Activated CD4-positive, alpha-beta T cell treated with anti-CD3 and anti-CD28 coated beads, Interleukin-2, amount 50 U/mL, for 48 hours (primary cell): ENCODE measurements around the gene PRDM16.

Experiments used
- DNase-seq, 2 experiments: peaks; one replicate each; pipeline ENCODE4 v3.0.0-alpha.2; 2020

PRDM16 gene

DNA sequence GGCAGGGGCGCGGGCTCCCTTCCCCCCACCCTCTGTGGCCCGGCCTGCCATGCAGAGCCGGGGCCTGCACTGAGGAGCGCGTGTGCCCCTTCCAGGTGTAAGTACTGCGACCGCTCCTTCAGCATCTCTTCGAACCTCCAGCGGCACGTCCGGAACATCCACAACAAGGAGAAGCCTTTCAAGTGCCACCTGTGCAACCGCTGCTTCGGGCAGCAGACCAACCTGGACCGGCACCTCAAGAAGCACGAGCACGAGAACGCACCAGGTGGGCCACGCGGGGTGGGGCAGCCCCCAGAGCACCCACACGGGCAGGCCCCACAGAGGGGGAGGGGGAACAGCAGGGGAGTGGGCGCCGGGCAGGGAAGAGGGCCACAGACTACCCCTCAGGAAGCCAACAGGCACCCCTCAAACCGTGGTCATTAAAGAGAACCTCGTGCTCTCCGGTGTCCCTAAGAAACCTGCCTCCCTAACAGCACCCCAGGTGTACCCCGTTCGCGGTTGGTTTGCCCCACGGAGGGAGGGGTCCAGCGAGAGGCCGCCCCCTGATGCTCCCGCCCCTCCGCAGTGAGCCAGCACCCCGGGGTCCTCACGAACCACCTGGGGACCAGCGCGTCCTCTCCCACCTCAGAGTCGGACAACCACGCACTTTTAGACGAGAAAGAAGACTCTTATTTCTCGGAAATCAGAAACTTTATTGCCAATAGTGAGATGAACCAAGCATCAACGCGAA is 356.6 kb downstream of the PRDM16 start:
- DNase-seq: no peak

DNA sequence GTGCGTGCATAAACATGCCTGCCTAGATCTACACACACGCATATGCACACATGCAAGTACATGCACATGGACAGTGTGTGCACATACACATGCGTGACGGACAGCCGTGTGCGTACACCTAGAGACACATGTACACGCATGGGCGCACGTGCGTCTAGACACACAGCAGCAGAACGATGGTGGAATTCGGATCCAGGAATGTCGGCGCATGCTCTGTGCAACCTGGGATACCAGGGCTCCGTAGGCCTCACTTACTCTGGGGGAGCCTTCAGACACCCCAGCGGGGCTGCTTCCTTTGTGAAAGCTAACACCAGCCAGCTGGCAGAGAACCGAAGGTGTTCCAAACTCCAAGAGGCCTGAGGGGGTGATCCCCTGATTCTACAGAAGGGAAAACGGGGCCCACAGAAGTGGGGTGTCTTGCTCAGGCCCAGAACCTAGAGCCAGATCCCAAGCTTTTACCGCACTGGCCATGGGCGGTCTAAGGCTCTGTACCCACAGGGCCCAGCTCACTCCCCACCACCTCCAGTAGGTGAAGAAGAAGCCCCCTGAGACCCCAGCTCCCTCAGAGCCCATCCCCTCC is 358.0 kb downstream of the PRDM16 start:
- no peak for DNase-seq

DNA sequence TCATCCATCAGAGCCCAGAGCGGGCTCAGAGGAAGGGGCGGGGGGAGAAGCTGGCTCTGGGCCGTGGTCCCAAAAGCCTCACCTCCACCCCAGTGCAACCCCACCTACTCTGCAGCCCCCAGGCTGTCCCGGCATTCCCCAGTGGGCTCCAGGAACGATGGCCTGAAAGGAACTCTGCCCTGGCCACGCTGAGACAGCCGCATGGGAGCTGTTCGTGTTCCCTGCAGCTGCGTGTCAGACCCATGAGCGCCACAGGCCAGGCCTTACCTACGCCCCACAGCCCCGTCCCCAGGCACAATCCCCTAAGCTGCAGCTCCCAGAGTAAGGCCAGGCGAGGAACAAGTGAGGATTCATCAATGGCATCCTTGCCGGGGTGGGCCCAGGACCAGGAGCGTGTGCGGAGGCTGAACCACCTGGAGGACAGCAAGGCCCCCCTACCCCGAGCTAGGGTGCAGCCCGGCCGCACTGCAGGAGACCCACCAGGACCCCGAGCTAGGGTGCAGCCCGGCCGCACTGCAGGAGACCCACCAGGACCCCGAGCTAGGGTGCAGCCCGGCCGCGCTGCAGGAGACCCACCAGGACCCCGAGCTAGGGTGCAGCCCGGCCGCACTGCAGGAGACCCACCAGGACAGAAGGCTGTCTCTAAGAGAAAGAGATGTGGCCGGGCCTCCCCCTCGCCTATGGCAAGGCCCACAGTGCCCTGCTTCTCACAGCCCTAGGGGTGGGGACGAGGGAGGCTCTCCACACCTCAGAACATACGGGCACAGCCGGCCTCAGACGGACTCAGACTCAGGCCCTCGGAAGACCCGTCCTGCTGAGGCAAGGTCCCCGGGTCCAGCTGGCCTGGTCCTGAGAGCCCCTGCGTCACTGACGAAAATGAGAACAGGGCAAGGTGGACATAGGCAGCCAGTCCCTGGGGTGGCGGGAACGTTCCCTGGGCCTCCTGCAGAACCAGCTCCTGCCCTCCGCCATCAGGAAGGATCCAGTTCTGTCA is 359.0 kb downstream of the PRDM16 start:
- no peak for DNase-seq

DNA sequence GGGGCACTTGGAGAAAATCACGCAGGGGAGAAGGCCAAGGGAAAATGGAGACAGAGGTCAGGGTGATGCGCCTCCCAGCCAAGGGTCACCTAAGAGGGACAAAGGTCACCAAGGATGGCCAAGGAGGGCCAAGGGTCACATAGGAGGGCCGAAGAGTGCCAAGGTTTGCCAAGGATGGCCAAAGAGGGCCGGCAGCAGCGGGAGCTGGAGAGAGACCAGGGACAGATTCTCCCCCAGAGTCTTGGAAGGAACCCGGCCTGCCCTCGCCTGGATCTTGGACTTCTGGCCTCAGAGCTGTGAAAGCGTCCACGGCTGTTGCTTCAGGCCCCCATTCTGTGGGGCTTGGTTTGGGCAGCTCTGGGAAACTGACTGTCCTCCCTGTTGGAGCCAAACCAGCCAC is 359.9 kb downstream of the PRDM16 start:
- no peak for DNase-seq

DNA sequence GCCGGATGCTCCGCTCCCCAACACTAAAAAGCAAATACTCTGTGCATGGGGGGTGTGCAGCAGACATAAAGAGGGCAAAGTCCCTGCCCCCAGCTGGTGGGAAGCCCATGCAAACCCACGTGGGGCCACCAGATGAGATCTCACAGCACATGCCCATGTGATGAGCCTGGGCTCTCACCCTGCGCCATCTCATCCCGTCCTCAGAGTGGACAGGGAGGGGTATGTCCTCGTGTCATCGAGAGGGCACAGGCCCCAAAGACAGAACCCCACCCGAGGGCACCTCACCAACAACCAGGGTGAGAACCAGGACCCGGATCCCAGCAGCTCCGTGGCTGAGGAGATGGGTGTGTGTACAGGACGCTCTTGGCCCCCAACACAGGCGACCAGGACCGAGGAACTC is 360.3 kb downstream of the PRDM16 start:
- DNase-seq: no peak

DNA sequence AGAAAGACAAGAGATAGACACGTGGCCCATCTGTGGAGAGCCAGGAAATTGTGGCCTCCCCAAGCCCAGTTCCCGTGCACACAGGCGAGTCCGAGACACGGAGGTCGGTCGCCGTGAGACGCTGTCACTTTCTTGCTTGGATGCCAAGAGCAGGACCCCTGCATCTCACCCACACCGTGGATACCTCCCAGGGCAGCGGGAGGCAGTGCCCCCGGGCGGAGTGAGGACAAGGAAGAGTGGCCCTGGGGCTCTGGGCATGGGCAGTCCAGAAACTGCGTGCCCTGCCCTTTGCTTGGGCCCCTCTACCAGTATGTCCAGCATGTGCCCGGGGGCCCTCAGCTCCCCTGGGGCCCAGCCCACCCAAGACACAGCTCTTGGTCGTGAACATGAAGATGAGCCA is 360.8 kb downstream of the PRDM16 start:
- no peak for DNase-seq

DNA sequence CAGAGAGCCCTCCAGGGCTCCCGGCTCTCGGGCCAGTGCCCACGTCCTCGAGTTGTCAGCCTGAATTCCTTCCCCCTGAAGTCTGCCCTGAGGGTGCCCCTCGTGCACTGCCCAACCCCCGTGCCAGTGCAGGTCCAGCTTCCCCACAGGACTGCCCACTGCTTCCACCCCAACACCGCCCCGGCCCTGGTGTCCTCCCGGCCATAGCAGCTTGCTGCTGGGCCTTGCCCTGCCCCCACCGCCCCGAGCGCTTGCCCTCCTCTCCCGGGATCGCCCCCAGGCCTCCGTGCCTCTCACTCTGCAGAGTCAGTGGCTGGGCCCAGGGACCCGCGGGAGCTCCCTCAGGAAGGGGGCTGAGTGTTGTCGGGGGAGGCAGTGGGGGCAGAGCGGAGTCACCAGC is 361.4 kb downstream of the PRDM16 start:
- no peak for DNase-seq

DNA sequence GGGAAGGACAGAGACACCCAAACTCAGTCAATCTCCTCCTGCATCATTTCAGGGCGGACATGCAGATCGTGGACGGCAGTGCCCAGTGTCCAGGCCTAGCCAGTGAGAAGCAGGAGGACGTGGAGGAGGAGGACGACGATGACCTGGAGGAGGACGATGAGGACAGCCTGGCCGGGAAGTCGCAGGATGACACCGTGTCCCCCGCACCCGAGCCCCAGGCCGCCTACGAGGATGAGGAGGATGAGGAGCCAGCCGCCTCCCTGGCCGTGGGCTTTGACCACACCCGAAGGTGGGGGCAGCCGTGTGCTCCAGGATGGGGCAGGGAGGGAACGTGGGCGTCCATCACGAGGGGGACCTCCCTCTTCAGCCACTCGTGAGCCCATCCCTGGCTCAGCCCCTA is 361.8 kb downstream of the PRDM16 start:
- DNase-seq: no peak

DNA sequence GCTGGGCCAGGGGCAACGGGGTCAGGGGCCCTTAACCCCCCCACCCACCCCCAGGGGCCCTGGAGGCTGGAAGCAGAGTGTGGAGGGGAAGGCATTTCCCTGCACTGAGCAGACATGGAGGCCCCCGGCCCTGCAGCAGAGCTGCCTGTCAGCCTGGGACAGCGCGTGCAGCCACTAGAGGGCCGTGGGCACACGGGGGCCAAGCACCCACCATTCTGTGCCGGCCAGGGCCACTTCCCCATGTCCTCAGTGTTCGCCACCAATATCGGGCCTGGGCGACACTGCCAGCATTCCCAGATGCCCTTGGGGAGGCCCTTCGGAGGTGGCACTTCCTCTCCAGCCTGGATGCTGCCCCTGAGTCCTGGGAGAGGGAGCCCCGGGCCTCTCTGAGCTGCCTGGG is 362.3 kb downstream of the PRDM16 start:
- no peak for DNase-seq

DNA sequence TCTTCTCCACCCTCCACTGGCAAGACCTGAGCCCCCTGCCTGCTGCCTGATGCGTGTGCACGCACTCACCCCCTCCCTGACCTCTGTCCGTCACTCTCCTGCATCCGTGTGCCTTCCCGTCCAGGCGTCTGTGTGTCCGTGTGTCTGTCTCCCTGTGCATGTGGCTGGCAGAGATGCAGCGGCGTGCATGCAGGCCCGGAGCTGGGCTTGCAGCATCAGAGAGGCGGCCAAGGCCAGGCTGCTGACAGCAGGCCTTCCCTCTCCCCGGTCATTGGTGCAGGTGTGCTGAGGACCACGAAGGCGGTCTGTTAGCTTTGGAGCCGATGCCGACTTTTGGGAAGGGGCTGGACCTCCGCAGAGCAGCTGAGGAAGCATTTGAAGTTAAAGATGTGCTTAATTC is 362.7 kb downstream of the PRDM16 start:
- DNase-seq: no peak

DNA sequence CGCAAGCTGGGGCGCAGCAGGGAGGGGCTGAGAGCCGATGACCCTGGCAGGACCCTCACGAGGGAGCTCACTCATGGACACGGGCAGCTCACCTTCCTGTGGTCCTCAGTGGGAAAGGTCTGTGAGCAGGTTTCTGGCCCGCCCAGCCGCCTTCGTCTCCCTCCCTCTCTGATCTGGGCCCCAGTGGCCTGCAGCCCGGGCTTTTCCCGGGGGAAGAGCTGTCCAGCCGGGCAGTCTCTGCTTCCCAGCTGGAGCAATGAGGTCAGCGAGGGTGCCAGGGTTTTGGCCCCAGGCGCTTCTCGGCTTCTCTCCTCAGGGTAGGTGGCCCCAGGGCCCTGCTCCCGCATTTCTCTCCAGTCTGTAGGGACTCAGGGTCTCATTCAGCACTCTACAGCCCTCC is 363.3 kb downstream of the PRDM16 start:
- DNase-seq: no peak

DNA sequence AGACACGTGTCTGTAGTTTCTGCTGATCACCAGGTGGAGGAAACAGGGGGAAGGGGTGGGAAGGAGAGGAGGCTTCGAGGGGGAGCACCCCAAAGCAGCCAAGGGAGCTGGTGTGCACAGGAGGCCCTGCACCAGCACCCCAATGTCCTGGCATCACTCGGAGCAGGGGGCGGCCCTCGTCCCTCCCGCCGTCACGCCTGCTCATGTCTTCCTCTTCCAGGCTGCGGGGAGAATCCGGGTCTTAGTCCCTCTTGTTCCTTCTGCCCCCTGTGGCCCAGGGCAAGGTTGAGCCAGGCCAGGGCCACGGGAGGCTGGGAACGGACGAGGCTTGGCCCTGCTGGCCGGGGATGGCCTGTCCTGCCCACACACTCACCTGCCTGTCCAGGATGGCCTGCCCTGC is 364.1 kb downstream of the PRDM16 start:
- no peak for DNase-seq

DNA sequence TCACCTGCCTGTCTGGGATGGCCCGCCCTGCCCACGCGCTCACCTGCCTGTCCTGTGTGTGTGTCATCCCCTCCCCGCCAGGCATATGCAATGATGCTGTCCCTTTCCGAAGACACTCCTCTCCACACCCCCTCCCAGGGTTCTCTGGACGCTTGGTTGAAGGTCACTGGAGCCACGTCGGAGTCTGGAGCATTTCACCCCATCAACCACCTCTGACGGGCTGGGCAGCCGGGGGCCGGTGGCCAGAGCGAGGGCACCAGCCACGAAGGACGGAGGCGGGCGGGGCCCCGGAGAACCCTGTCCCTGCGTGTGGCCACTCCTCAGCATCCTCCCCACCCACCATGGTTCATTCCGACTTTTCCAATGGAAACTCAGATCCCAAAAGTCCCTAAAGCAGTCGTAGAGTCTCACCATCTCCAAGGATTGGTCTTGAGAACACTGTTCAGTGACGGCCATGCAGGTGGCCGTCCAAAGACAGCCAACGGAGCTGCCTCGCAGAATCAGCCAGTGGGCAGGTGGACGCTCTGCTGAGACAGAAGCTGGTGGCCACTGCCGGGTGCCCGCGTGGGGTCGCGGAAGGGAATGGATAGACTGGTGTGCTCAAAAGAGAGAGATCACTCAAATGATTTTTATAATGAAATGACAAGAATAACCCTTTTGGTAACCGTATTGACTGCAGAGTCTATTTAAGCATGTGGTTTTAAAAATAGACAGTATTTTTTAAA is 364.8 kb downstream of the PRDM16 start:
- DNase-seq: no peak

DNA sequence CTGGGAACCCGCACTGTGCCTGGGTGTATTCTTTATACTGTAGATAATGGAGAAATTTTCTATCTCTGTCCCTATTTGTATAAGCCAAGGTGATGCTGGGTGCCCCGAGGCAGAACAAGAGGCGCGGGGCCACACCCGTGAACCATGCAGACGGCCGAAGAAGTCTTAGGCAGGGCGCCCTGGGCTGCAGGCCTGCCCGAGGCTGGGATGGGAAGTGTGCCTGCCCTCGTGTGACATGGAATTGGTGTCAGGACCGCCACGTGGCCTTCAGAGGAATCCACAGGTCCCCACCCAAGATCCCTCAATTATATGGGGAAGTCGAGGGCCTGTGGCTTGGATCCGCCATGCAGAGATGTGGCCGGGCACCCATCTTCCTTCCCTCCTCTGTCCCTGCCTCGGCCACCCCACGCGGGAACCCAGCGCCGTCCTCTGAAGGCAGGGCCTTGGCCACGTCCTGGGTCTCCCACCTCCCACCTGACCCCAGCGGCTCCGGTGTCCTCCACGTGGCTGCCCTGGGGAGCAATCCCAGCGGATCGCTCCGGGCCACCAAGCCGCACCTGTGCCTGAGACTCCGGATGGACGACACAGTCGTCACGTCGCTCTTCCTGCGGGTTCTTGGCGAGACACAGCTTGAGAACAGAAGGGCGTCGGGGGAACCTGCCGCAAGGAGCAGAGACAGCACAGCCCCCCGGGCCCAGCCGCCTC is 365.6 kb downstream of the PRDM16 start:
- no peak for DNase-seq

DNA sequence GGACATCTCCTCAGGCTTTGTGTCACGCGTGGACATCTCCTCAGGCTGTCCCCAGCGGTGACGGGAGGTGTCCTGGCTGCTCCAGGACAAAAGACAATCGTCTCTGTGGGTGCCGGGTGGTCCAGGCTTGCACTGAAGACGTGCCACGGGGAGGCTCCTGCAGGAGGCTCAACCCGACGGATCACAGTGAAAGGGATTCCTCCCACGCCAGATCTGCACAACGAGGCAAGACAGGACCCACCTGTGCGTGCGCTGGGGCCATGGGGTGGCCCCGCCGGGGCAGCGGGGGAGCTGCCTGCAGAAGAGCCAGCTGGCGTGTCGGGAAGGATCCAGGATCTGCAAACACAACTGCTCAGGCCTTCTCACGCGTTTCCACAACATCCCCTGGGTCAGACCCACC is 366.7 kb downstream of the PRDM16 start:
- DNase-seq: no peak

DNA sequence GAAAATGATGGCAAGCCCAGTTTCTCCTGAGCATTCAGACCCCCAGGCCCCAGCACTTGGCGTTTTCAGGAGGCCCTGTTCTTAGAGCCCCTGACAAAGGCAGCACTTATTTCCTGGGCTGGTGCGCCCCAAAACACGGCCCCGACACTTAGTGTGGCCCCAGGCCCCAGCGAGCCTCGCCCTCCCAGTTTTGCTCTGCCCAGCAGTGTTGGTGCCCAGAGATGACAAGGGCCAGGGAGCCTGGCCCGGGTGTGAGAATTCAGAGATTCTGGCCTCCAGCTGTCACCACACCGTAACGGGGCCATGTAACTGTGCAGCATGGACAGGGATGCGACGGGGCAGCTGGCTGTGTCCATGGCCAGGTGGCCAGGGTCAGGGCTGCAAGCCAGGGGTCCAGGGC is 367.4 kb downstream of the PRDM16 start:
- no peak for DNase-seq

DNA sequence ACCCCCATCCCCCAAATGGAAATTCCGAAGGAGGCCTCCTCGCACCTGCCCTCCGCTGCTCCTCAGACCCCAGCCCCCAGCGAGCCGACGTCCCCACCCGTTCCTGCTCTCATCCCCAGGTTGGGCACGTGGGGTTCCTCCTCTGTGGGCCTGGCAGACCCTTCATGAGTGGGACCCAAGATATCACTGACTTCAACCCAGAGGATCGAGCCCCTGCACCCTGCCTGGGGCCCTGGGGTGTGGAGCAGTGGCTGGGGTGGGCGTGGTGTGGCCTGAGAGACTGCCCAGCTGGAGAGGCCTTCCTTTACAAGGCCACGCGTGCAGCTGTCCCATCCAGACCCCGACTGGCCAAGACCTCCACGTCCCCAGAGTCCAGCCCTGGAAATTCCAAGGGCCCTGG is 367.9 kb downstream of the PRDM16 start:
- no peak for DNase-seq

DNA sequence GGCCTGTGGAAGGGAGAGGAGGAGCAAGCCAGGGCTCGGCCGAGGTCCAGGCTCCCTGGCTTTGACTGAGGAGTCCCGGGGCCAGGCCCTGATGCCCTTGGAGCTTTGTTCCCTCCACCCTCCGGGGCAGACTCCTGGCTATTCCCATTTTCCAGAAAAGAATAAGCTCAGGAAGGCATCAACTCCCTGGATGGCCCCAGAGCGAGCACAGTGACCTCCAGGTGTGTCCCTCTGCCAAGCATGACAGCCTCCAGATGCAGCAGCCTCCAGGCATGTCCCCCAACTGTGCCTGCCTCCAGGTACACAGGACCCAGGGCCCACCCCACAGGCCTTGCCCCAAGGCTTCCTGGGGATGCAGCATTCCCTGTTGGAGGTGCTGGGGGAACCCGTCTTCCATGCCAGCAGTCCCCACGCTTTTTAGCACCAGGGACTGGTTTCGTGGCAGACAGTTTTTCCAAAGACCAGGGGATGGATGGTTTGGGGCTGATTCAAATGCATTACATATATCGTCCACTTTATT is 369.7 kb downstream of the PRDM16 start:
- DNase-seq: no peak

DNA sequence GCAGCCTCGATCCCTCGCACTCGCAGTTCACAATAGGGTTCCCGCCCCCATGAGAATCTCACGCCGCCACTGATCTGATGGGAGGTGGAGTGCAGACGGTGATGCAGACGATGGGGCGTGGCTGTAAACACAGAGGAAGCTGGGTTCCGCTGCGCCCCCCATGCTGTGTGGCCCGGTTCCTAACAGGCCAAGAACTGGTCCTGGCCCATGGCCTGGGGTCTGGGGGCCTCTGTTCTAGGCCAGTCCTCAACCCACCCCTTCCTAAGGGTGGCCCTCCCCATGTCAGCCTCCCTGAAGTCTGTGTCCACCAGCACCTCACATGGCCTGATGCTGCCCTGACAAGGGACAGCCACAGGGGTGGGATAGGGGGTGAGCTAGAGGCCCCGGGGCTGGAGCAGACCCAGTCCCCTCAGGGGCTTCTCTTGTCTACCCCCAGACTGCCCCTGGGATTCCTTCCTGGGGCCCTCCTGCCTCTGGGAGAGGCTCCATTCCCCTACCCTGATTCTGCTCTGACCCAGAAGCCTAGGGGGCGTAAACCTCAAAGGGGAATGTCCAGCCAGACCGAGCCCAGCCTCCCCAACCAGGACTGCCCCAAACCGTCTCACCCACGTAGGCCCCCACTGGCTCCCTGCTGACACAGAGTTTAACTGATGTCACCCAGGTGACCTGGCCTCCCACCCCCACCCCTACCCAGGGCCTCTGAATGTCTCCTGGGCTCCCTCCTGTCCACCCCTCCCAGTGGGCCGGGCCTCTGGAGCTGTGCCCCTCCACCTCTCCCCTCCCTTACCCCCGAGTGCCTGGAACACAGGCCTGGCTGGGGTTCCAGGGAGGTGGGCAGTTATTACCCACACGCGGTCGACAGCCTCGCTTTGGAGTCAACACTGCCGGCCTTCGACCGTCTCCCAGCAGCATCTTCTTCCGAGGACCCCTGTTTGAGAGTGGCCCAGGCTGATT is 370.6 kb downstream of the PRDM16 start:
- DNase-seq: no peak

DNA sequence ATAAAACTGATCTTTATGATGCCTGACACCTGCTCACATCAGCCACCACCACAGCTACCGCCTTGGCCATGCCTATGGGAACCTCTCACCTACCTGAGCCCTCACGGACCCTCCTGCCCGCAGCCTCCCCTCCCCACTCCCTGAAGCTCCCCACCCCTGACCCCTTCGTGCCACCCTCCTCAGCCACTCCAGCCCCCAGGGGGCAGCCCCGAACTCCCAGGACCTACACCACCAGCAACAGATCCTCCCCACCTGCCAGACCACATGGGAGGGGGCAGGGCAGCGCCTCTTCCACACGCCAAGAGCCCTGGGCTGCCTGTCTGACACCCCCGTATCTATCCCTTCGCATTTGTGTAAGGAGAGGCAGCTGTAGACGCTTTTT is 371.3 kb downstream of the PRDM16 start:
- no peak for DNase-seq
